ENCODE results near the gene COMMD1. TPM values are rescaled to one million over a fixed set of nuclear protein-coding genes. Genes with fewer than 3 reads are reported as not detected.

COMMD1 gene
- total RNA-seq, 4 donors from 2014 or later = 32.3 to 50.4 (median 44.2) TPM

DNA sequence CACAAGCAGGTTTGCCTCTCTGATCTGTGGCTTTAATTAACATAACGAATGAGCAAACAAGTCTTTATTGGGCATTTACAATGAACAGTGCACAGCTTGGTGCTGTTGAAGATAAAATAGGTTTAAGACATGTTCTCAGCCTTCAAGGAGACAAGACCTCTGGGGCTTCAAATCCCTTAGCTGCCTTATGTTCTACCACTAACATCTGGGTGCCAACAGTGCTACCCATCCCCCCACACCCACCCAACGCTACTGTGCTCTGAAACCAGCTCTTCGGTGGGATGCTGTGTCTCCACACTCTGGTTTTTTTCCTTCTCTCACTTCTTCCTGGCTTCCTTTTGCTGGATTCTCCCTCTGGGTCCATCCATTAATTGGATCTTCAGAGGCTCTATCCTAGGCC, 276.4 kb downstream of the COMMD1 start:
- H3K4me3 ChIP-seq = no peak overlapping the region
- no peaks in the 10 kb centered on the region for H3K27me3 ChIP-seq
- H3K36me3 ChIP-seq = no peaks in the 10 kb centered on the region
- WGBS, 2 donors (ENCODE audit: low coverage in 1 of 2) = 76 to 80% methylated on average over 1 to 3 of the region's 3 CpGs
- TF ChIP-seq EP300 (IDR thresholded peaks at IDR 0.05) (no peak), POLR2A (IDR thresholded peaks at IDR 0.05) (no peak), POLR2AphosphoS5 (IDR thresholded peaks at IDR 0.05) (no peak)
- TF ChIP-seq, protein P1, sequence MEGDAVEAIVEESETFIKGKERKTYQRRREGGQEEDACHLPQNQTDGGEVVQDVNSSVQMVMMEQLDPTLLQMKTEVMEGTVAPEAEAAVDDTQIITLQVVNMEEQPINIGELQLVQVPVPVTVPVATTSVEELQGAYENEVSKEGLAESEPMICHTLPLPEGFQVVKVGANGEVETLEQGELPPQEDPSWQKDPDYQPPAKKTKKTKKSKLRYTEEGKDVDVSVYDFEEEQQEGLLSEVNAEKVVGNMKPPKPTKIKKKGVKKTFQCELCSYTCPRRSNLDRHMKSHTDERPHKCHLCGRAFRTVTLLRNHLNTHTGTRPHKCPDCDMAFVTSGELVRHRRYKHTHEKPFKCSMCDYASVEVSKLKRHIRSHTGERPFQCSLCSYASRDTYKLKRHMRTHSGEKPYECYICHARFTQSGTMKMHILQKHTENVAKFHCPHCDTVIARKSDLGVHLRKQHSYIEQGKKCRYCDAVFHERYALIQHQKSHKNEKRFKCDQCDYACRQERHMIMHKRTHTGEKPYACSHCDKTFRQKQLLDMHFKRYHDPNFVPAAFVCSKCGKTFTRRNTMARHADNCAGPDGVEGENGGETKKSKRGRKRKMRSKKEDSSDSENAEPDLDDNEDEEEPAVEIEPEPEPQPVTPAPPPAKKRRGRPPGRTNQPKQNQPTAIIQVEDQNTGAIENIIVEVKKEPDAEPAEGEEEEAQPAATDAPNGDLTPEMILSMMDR (IDR thresholded peaks at IDR 0.05) = no peak
- H3K27ac ChIP-seq = no peak overlapping the region
- peaks cover 0 to 6% (median 0%) of the 10 kb centered on the region in 3 donors for H3K4me1 ChIP-seq
- no peak for ATAC-seq
- H3K9me3 ChIP-seq = no peaks in the 10 kb centered on the region

DNA sequence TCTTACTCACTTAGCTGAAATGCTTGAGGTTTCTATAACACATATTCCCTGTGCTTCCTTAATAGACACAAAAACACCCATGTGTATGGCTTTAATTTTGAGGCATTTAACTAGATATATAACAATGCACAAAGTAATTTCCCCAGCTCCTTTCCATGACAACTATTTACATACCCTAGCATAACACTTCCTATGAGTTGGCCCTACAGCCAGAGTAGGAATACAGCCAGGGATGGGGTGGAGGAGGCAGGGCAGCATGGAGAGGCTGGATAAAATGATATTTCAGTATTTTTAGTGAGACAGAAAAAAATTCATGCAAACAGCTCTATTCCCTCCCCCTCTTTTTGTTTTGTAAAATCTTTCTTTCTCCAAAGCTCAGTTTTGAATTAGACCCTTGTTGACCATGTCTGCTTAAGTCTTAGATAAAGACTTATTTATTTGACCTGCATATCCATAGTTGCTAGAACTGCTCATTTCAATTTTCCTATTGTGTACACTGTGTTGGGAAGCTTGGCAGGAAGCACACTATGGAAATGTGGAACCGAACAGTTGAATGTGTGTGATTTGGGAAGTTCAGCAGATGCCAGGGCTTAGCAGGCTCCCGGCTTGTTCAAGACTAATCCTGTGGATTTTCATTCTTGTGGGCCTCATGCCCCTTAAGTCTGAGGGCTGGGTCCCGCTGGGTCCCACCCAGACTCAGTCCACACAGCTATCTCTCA, 279.2 kb downstream of the COMMD1 start:
- Histone ChIP-seq H3K4me1 (no peaks in the 10 kb centered on the region), H3K4me3 (no peak overlapping the region), H3K9me3 (no peaks in the 10 kb centered on the region), H3K27me3 (no peaks in the 10 kb centered on the region), H3K27ac (no peak overlapping the region), H3K36me3 (no peaks in the 10 kb centered on the region)
- WGBS, 2 donors (ENCODE audit: low coverage in 1 of 2) = 56 to 67% methylated on average over 1 to 3 of the region's 3 CpGs
- no peak for TF ChIP-seq POLR2AphosphoS5 (IDR thresholded peaks at IDR 0.05)
- no peak for TF ChIP-seq EP300 (IDR thresholded peaks at IDR 0.05)
- TF ChIP-seq POLR2A (IDR thresholded peaks at IDR 0.05) = no peak
- TF ChIP-seq, protein P1 (IDR thresholded peaks at IDR 0.05) = no peak
- ATAC-seq = no peak

Small RNAs within 50 kb of the gene (small RNA-seq; reads per million reads assigned to genes)
- 0 reads per million in 4 donors for gene RF00019

Other genes starting within 250 kb of the COMMD1 start
- 1 to 10 TPM in 3 of 4 donors, under 1 TPM in 1; 0.96 to 2.5 (median 1.9) TPM for gene FAM161A, start 51.6 kb upstream of the COMMD1 start, total RNA-seq
- 10 to 100 TPM; 82.7 to 97.1 (median 90.1) TPM for gene CCT4, start 17.0 kb upstream of the COMMD1 start, total RNA-seq

Data from gastroesophageal sphincter (tissue), 4 donors.